Endothelial cell of umbilical vein (primary cell): Measurements from ENCODE around the gene ROPN1B. TPM values are rescaled to one million over a fixed set of nuclear protein-coding genes. Genes with fewer than 3 reads are reported as not detected.

Experiments used
- BruUV-seq: library from RNA; stranded (reverse); fragments of 400-500 nt; replicated peaks from 2 replicates; lab custom pipeline; 2021; lab: Mats Ljungman, UMichigan
- CTCF ChIA-PET: fragments of 300-600, 350-600 bp; sonication (Branson Sonifier 250); formaldehyde crosslinking; loops from one replicate; lab custom pipeline; 2021; ENCODE audit warnings: antibody characterized with exemption, inconsistent platforms; lab: Charles Lee
- POLR2A ChIA-PET: fragments of 300-600, 350-600 bp; sonication (Branson Sonifier 250); formaldehyde crosslinking; loops from one replicate; lab custom pipeline; 2021; ENCODE audit warnings: antibody characterized with exemption, inconsistent platforms; lab: Charles Lee
- DNase-seq: peaks from one replicate; pipeline ENCODE4 v3.0.0-alpha.2; 2011; ENCODE audit warnings: low read depth, low spot score
- FAIRE-seq: peaks from 2 replicates; lab custom pipeline; 2011; peaks lifted over from hg19 to GRCh38; lab: Jason Lieb, UNC
- H2AFZ ChIP-seq: 2 replicates; pipeline ENCODE4 v1.6.0; 2012; ENCODE audit warnings: low read depth, low read length, control low read depth, inconsistent platforms
- H3K27ac ChIP-seq: 2 replicates; pipeline ENCODE4 v1.5.1; 2011; ENCODE audit warnings: low read depth, mild to moderate bottlenecking, control low read depth, low read length, moderate library complexity; ENCODE audit not compliant: insufficient read depth
- H3K27me3 ChIP-seq, 2 experiments: 2 replicates each; pipeline versions ENCODE4 v1.6.0 to v1.6.1; 2011; ENCODE audit warnings: low read length in 2 of 2, mixed read lengths in 1 of 2; ENCODE audit not compliant: control insufficient read depth in 2 of 2, insufficient read depth in 2 of 2
- H3K36me3 ChIP-seq, 2 experiments: 2 replicates in 1 of 2; 3 replicates in 1 of 2; pipeline ENCODE4 v1.5.1; 2011; ENCODE audit warnings: low read length in 2 of 2, mild to moderate bottlenecking in 1 of 2, moderate library complexity in 1 of 2; ENCODE audit not compliant: control insufficient read depth in 2 of 2, insufficient read depth in 2 of 2; ENCODE audit errors: extremely low read depth in 1 of 2
- H3K4me1 ChIP-seq: 3 replicates; pipeline ENCODE4 v1.5.1; 2011; ENCODE audit warnings: mild to moderate bottlenecking, low read length; ENCODE audit not compliant: control insufficient read depth, insufficient read depth; ENCODE audit errors: extremely low read depth
- H3K4me2 ChIP-seq: 2 replicates; pipeline ENCODE4 v1.6.1; 2011; ENCODE audit warnings: low read length, control low read depth, mixed read lengths; ENCODE audit not compliant: insufficient read depth
- H3K4me3 ChIP-seq, 3 experiments: fragments of 200-600 bp in 1 of 3; sonication (generic), shearing (Covaris generic) in 1 of 3; replicated peaks in 1 of 3; 2 replicates each; pipeline ENCODE4 v1.5.1; 2011 to 2016; ENCODE audit warnings: control low read depth in 3 of 3, low read length in 3 of 3, mild to moderate bottlenecking in 2 of 3, inconsistent platforms in 1 of 3, low read depth in 1 of 3, moderate library complexity in 1 of 3; ENCODE audit not compliant: insufficient read depth in 1 of 3
- H3K79me2 ChIP-seq: 2 replicates; pipeline ENCODE4 v1.6.0; 2012; ENCODE audit warnings: low read length, inconsistent platforms; ENCODE audit not compliant: control insufficient read depth, insufficient read depth
- H3K9ac ChIP-seq: replicated peaks from 2 replicates; pipeline ENCODE3; 2011; ENCODE audit warnings: low read length, control low read depth; ENCODE audit not compliant: insufficient read depth; ENCODE audit errors: extremely low read depth
- H3K9me1 ChIP-seq: replicated peaks from 3 replicates; pipeline ENCODE4 v1.6.0; 2011; ENCODE audit warnings: mild to moderate bottlenecking, low read length; ENCODE audit not compliant: control insufficient read depth, insufficient read depth; ENCODE audit errors: extremely low read depth
- H3K9me3 ChIP-seq: replicated peaks from 2 replicates; pipeline ENCODE4 v1.5.1; 2012; ENCODE audit warnings: low read length, inconsistent platforms; ENCODE audit not compliant: control insufficient read depth, insufficient read depth
- H4K20me1 ChIP-seq: replicated peaks from 2 replicates; pipeline ENCODE3; 2011; ENCODE audit warnings: mild to moderate bottlenecking, low read length; ENCODE audit not compliant: control insufficient read depth, insufficient read depth; ENCODE audit errors: extremely low read depth
- CTCF ChIP-seq, 2 donors: IDR thresholded peaks; 1 replicate in 1 of 2; 2 replicates in 1 of 2; pipeline ENCODE4 v1.5.1; 2011; ENCODE audit warnings: low read length in 2 of 2, mild to moderate bottlenecking in 2 of 2, moderate library complexity in 2 of 2, control low read depth in 1 of 2, inconsistent platforms in 1 of 2, low read depth in 1 of 2; ENCODE audit not compliant: insufficient read depth in 1 of 2; ENCODE audit errors: extremely low read depth in 1 of 2
- EZH2 ChIP-seq: IDR thresholded peaks from 2 replicates; pipeline ENCODE4 v1.6.1; 2012; ENCODE audit warnings: borderline replicate concordance, low read depth, mild to moderate bottlenecking, moderate library complexity, low read length, inconsistent platforms; ENCODE audit not compliant: severe bottlenecking
- FOS ChIP-seq: IDR thresholded peaks from 2 replicates; pipeline ENCODE4 v1.6.1; 2011; ENCODE audit warnings: mild to moderate bottlenecking, low read length, moderate library complexity, borderline replicate concordance; ENCODE audit not compliant: insufficient read depth
- GATA2 ChIP-seq: IDR thresholded peaks from 2 replicates; pipeline ENCODE4 v1.7.0; 2011; ENCODE audit warnings: low read depth, mild to moderate bottlenecking, moderate library complexity, mixed read lengths, low read length; ENCODE audit not compliant: insufficient read length, insufficient read depth
- JUN ChIP-seq: IDR thresholded peaks from 2 replicates; pipeline ENCODE4 v1.6.1; 2011; ENCODE audit warnings: borderline replicate concordance, low read depth; ENCODE audit not compliant: insufficient read length, insufficient read depth
- POLR2A ChIP-seq: IDR thresholded peaks from 2 replicates; pipeline ENCODE4 v1.6.1; 2012; ENCODE audit warnings: low read depth, mild to moderate bottlenecking, control low read depth, low read length
- POLR2AphosphoS5 ChIP-seq: IDR thresholded peaks from 2 replicates; pipeline ENCODE4 v1.6.1; 2012; ENCODE audit warnings: low read depth, mild to moderate bottlenecking, control low read depth, low read length, moderate library complexity; ENCODE audit not compliant: insufficient read depth
- dilution Hi-C: fragments of 300-500 bp; cut with MboI; formaldehyde crosslinking; loops from one replicate; pipeline ENCODE4 v1.15.0; 2019; ENCODE audit warnings: low sequenced_read_pairs; ENCODE audit not compliant: extremely low pct_ligation_motif_present
- intact Hi-C: fragments of 100-400 bp; cut with micrococcal nuclease; formaldehyde crosslinking; loops from one replicate; pipeline ENCODE4 v1.10.0; 2022
- polyA plus RNA-seq, 4 experiments: library from polyadenylated mRNA; depleted of rRNA in 3 of 4; stranded (reverse) in 3 of 4; unstranded in 1 of 4; fragments of >200 nt; gene quantifications; 2 replicates each; pipeline versions ENCODE4 v1.2.1 to v1.2.3, GENCODE V29; 2011 to 2012; ENCODE audit warnings: missing spikeins in 1 of 4
- total RNA-seq: library from RNA; stranded (reverse); gene quantifications from 2 replicates; pipeline ENCODE4 v1.2.3, GENCODE V29; 2021
- TF ChIP-seq, protein P1 (sequence below): IDR thresholded peaks from 2 replicates; pipeline ENCODE4 v1.6.1; 2011; ENCODE audit not compliant: insufficient read depth, insufficient read length

The ROPN1B gene
- total and polyA plus RNA-seq, 2 donors (not counting 3 experiments of a cell fraction or from before 2014, with no cell fraction given) = not detected

DNA sequence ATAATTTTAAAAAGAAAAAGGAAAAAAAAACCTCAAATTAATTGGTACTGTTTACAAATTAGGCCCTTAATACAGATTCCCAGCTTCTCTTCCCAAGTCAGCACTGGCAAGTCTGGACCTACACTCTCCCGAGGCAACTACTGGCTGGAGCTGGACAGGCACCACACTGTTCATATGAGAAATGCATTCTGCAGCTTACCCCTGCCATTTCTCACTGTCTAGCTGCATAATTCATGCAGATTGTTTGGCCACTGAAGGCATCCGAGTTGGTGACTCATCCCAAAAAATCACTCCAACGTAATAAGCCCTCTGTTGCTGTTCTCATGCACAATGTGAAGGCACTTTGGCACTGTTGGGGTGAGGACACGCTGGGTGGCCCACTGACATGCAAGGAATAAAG lies 45.3 kb downstream of the ROPN1B start:
- FAIRE-seq (no peak), DNase-seq (no peak)
- dilution Hi-C loops = no loop called here
- ChIA-PET POLR2A (no interaction called here), CTCF (no interaction called here)
- intact Hi-C loops = no loop called here
- H3K79me2 ChIP-seq = no peaks in the 10 kb centered on the region
- no peaks in the 10 kb centered on the region for H4K20me1 ChIP-seq
- peaks cover 0 to 6% of the 10 kb centered on the region in 2 experiments for H3K36me3 ChIP-seq
- H3K9me1 ChIP-seq = no peaks in the 10 kb centered on the region
- no peaks in the 10 kb centered on the region for H3K27me3 ChIP-seq
- H3K4me3 ChIP-seq = no peak overlapping the region
- no peak for TF ChIP-seq FOS
- no peak for TF ChIP-seq CTCF (IDR thresholded peaks at IDR 0.05; ENCODE audit: extremely low read depth in 1 of 2, insufficient read depth in 1 of 2, low read depth in 1 of 2, low read length in 2 of 2)
- TF ChIP-seq GATA2 = no peak
- TF ChIP-seq JUN = no peak
- TF ChIP-seq POLR2AphosphoS5 = no peak
- no peak for TF ChIP-seq POLR2A
- no peak for TF ChIP-seq EZH2
- TF ChIP-seq, protein P1, sequence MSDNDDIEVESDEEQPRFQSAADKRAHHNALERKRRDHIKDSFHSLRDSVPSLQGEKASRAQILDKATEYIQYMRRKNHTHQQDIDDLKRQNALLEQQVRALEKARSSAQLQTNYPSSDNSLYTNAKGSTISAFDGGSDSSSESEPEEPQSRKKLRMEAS = no peak
- no peak overlapping the region for H3K27ac ChIP-seq
- no peak overlapping the region for H3K9ac ChIP-seq
- H3K9me3 ChIP-seq = no peaks in the 10 kb centered on the region
- no TSS peak for BruUV-seq
- H2AFZ ChIP-seq = no peak overlapping the region
- H3K4me2 ChIP-seq = no peak overlapping the region
- H3K4me1 ChIP-seq = no peaks in the 10 kb centered on the region
